Transverse colon (tissue), 3 donors: ENCODE measurements around the gene BACH2.
"Not testable (repeated sequence)": the region's sequence is repeated elsewhere in the genome, so short reads cannot be mapped to it uniquely, and the experiment has no call there.

Experiments used
- CTCF ChIP-seq, 5 experiments: fragments of 200-600 bp in 3 of 5; fragments of 450-650 bp in 2 of 5; sonication (generic) in 3 of 5; IDR thresholded peaks; 1 replicate in 2 of 5; 2 replicates in 3 of 5; pipeline ENCODE4 v1.5.1; 2016 to 2017; ENCODE audit warnings: antibody characterized with exemption in 5 of 5, inconsistent platforms in 3 of 5, mild to moderate bottlenecking in 2 of 5, moderate library complexity in 1 of 5
- POLR2A ChIP-seq: fragments of 450-650 bp; IDR thresholded peaks from one replicate; pipeline ENCODE4 v1.6.1; 2016; ENCODE audit warnings: antibody characterized with exemption, mild to moderate bottlenecking, moderate library complexity

DNA sequence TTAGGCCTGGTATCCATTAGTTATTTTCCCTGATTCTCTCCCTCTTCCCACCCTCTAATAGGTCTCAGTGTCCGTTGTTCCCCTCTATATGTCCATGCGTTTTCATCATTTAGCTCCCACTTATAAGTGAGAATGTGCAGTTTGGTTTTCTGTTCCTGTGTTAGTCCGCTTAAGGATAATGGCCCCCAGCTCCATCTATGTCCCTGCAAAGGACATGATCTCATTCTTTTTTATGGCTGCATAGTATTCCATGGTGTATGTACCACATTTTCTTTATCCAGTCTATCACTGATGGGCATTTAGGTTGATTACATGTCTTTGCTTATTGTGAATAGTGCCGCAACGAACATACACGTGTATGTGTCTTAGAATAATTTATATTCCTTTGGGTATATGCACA lies 14.4 kb downstream of the BACH2 start:
- not testable (repeated sequence) for TF ChIP-seq CTCF (IDR thresholded peaks at IDR 0.05); POLR2A
